ENCODE data around the gene PEF1.

Gene PEF1

GRCh38 chr1:31671561-31672201 lies 27.0 kb upstream of the PEF1 start:
- DNase-seq (ENCODE audit: low spot score): no peak

DNA sequence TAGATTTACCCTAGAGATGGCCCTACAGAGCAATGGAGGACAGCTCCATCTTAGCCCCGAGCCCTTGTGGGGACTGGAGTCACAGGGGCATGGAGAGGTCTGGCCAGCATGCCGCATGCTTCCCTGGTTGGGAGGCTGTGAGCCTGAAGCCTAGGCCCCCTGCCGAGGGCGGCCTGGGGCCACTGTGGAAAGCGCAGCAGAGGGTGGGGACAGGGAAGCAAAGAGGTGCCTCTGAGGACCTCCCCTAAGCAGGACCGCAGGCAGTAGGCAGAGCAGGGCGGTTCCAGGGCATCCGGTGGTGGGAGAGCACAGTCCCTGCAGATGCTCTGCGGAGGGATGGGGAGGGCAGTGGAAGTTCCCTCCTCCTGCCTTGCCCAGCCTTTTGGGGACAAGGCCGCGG lies 26.5 kb upstream of the PEF1 start:
- no peak for DNase-seq (ENCODE audit: low spot score)

DNA sequence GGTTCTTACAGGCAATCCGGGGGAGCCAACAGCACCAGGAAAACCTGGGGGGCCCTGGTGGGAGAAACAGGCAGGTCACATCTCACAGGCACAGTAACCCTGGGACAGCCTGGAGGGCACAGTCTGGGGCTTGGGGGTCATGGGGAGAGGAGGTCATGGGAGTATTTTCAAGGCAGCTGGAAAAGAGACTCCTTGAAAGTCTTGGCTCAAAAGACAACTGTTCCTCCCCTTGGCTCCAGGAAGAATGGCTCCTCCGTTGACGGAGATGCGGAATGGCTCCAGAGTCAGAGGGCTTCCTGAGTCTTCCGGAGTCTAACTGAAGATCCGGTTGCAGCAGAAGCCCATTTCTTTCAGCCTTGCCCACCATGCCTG lies 25.9 kb upstream of the PEF1 start:
- DNase-seq (ENCODE audit: low spot score): no peak

DNA sequence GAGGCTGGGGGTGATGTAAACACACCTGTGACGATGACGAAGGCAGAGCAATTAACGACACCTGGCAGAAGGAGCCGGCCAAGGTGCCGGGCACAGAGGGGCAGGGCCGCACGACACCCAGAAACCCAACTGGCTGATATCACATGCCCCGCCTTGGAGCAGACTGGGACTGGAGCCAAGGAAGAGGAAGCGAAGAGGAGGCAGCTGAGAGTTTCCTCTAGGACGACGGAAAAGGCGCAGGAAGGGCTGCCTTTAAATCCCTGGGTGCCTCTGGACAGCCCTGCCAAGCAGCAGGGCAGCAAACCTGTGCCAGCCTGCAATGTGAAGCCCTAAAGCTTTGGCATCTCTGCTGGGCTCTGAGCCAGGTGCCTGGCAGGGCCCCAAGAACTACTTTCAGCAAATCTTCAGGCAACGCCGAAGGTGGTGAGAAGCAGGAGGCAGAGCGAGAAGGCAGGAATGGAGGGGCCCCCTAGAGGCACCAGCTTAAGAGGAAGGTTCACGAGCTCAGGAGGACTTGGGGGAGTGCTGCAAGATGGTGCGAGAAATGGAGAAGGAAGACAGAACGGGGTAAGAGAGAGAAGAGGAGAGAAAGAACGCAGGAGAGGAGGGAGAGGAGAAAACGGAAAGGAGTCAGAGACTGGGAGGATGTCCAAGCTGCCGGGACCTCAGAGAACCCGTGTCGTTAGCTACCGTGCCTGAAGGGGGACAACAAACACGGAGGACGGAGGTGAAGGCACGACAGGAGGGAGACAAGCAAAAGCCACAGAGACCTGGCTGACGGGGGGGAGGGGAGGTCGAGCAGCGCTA lies 25.3 kb upstream of the PEF1 start:
- DNase-seq (ENCODE audit: low spot score): no peak

- no peak for DNase-seq (ENCODE audit: low spot score)
These were observed 24.7 kb upstream of the PEF1 start for GRCh38 chr1:31669433-31669785.

DNA sequence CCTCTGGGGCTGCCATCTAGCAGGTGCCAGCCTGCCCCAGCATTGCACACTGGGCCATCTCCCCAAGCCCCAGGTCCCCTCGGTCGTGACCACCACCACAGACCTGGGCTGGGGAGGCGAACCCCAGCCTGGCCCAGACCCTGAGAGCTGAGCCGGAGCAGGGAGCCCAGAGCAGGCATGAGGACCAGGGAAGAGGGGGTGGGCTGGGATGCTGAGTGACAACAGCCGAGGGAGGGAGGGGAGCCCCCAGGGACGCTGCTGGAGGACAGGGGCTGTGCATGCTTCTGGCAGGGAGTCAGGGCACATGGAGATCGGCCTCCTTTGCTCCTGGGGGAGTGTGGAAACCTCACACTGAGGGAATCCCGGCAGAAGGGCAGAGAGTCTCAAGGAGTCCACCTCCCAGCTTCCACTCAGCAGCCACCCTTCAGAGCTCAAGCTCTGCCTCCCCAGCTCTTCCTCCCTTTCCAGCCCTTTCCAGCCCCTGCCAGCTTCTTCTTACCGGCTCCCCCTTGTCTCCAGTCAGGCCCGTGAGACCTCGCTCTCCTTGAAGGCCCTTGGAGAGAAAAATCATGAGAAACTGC lies 23.7 kb upstream of the PEF1 start:
- DNase-seq (ENCODE audit: low spot score): no peak

DNA sequence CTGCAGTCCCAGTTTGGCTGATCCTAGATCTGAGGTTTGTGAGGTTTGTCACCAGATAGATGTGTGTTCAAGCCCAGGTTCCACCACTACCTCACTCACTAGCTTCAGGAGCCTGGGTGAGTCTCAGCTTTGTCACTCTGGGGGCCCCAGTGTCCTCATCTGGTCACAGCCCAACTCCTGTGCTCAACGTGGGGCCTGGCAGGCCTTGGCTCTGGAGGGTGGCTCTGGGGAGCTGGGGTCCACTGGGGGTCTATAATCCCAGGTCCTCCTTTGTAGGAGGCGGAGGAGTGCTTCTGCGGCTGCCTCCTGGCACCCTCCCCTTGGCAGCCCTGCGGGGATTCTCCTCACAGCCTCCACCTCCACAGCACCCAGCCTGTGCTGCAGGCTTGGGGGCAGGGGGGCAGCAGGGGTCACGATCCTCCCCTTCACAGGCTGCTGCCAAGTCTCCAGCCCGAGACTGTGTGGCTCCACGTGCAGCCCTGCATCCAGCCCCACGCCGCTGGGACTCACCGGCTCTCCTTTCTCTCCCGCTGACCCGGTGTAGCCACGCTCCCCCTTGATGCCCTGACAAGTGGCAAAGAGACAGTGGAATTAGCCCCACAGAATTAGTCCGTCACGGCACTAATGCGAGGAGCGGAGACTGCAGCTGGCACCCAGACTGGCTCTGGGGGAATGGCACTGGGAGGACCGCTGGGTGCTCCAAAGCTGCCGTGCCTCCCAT lies 22.5 kb upstream of the PEF1 start:
- DNase-seq (ENCODE audit: low spot score): no peak

- peak; percentile 70 for DNase-seq (ENCODE audit: low spot score)
These were observed 21.7 kb upstream of the PEF1 start for GRCh38 chr1:31666263-31666963.

DNA sequence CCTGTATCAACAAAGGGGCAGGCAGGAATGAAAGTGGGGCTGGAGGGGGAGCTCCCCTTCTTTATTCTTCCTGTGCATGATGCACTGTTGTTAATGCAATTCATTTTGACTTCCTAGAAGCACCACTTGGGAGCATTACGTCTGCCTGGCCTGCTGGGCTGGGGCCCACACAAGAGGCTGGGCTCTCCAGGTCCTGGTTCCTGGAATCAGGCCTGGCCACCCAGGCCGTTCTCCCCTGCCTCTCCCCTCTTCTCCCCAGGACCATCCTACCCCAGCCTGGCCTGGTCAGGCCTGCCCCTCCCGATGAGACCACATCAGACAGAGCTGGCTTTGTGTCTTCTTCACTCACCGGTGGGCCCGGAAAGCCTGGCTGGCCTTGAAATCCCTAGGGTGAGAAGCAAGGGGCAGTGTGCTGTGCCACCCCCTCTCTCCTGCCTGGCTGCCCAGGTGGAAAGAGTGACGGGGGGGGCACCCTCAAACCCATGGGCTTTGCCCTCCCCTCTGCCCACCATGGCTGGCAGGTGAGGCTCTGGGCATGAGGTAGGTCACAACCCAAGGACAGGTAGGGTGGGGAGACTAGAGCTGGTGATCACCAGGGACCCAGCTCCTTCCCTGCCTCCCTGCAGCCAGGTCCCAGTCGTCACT lies 20.7 kb upstream of the PEF1 start:
- no peak for DNase-seq (ENCODE audit: low spot score)

- DNase-seq (ENCODE audit: low spot score): no peak
These were observed 19.9 kb upstream of the PEF1 start for GRCh38 chr1:31664528-31664927.

DNA sequence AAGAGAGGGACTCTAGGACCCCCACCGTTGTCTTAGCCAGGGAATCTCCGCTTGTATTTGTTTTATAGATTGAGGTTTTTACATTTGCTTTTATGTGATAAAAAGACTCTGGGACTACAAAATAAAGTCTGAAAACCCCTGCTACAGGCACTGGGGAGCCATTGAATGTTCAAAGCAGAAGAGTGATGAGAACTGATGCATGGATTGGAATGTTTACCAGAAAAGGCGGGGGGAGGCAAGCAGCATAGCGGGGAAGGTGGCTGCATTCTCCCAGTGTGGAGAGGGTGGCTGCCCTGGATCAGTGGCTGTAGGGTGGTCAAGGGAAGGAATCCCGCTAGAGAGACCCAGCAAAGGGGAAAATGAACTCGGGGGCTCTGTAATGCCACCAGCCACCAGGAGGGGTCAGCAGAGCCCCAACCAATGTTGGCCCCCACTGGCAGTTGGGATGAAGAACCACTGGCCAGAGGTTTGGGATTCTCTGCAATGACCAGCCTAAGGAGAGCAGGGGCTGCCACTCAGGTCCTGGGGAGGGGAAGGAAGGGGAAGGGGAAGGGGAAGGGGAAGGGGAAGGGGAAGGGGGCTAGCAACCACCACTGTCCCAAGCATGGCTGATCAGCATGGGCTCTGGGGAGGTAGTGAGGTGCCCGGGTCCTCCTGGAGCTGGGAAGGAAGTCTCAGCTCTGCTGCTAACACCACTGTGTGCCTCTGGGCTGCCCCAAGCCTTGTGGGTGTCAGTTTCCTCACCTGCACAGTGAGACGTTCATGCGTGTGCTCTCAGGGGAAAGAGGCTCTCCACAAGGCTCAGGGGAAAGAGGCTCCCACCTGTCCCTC lies 19.2 kb upstream of the PEF1 start:
- peak; percentile 26 for DNase-seq (ENCODE audit: low spot score)

GRCh38 chr1:31662463-31662862 lies 17.8 kb upstream of the PEF1 start:
- no peak for DNase-seq (ENCODE audit: low spot score)

DNA sequence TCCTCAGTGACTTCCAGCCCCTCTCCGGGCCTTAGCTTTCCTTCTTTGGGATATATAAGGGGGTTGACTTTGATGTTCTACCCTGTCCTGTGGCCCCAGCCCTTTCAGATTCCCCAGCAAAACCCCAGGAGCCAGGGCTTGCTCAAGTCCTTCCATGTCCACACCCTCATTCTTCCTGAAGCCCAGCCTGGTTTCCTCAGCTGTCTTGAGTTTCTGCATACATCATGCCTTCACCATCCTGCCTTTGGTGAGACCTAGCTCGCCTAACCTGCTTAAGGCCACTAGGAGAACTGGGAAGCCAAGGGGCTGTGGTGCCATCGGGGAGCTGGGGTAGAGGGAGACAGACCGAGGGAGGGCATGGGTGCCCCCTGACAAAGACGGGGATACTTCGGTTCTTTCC lies 17.2 kb upstream of the PEF1 start:
- no peak for DNase-seq (ENCODE audit: low spot score)

GRCh38 chr1:31660871-31661455 lies 16.3 kb upstream of the PEF1 start:
- DNase-seq (ENCODE audit: low spot score): no peak

- no peak for DNase-seq (ENCODE audit: low spot score)
These were observed 15.2 kb upstream of the PEF1 start for GRCh38 chr1:31659889-31660288.

GRCh38 chr1:31658721-31659120 lies 14.0 kb upstream of the PEF1 start:
- no peak for DNase-seq (ENCODE audit: low spot score)

GRCh38 chr1:31657972-31658510 lies 13.4 kb upstream of the PEF1 start:
- DNase-seq (ENCODE audit: low spot score): no peak

DNA sequence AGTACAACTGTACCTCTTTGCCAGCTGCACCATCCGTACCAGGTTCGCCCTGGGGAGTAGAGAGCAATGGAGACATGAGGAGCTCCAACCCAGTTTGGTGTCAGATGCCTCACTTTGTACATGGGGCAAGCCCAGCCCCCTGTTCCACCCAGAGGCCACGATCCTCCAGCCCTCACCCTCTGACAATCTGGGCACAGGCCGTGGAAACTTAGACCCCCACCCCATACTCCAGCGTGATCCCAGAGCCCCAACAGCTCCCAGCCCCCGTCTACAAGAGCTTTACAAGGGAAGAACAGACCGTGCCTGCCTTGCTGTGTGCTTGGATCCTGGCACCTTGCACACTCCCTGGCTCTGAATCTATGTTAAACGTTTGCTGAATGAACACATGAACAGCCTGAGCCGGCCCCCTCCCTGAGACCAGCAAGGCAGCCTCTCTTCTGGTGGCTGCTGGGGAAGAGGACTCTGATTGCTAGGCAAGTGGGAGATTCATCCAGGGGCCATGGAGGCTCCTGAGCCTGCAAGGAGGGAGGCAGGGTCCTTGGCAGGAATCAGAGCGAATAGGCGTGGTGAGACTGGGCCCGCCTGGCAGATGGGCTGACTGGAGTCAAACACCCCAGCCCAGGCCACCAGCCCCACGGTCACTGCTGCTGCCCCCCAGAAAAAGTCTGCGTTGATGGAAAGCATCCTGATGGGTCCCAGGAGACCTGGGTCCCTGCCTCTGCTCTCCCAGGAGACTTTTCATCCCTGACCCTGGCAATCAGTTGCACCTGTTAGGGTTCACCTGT lies 12.5 kb upstream of the PEF1 start:
- no peak for DNase-seq (ENCODE audit: low spot score)

DNA sequence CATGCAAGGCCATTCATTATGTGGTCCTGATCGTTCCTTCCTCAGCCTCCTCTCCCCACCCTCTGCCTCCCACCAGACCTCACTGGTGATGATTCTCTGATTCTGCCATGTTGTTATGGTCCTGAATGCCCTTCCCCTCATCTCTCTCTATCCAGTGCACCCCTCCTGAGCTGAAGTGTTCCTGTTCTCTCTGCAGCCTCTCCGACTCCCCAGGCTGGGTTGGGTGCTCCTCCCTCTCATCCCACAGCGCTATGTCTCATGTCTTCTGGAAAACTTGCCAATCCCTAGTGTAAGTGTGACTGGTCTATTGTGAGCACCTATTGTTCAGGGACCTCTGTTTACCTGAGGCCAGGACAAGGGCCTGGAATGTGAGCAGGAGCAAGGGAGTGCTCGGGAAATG lies 11.1 kb upstream of the PEF1 start:
- no peak for DNase-seq (ENCODE audit: low spot score)
